ENCODE measurements around the gene CDC42. TPM values are rescaled to one million over a fixed set of nuclear protein-coding genes. Genes with fewer than 3 reads are reported as not detected.

The CDC42 gene
- total RNA-seq, 1 experiment from 2014 or later = 171 TPM

- TF ChIP-seq, protein P1, sequence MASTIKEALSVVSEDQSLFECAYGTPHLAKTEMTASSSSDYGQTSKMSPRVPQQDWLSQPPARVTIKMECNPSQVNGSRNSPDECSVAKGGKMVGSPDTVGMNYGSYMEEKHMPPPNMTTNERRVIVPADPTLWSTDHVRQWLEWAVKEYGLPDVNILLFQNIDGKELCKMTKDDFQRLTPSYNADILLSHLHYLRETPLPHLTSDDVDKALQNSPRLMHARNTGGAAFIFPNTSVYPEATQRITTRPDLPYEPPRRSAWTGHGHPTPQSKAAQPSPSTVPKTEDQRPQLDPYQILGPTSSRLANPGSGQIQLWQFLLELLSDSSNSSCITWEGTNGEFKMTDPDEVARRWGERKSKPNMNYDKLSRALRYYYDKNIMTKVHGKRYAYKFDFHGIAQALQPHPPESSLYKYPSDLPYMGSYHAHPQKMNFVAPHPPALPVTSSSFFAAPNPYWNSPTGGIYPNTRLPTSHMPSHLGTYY (CRISPR knock-in tag; IDR thresholded peaks at IDR 0.05) = no peak
- TF ChIP-seq CBFB (CRISPR knock-in tag; IDR thresholded peaks at IDR 0.05; ENCODE audit: low read depth) = no peak
These were observed 59.1 kb downstream of the CDC42 start (continued) for GRCh38 chr1:22111620-22112019.

DNA sequence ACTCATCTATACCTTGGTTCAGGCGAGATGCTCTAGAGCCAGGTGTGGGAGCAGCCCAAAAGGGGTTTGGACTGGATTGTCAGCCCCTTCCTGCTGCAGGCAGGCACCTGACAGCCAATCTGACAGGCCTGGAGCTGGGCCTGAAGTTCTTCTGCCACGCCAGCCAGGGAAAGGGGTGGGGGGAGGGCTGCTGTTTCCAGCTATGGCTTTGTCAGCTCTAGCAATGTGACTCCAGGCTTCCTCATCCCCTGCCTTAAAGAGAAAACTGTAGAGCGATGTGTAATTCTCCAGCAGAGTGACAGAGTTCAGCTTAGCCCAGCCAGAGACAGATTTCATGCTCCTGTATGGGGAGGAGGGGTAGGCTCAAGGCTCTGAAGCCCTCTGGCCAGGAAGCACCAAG lies 60.0 kb downstream of the CDC42 start:
- H3K27ac Mint-ChIP-seq = no peak overlapping the region
- TF ChIP-seq ZNF263 (CRISPR knock-in tag; IDR thresholded peaks at IDR 0.05; ENCODE audit: low read depth) (no peak), ZNF425 (CRISPR knock-in tag; conservative IDR thresholded peaks at IDR 0.05) (no peak), FOXK1 (CRISPR knock-in tag; IDR thresholded peaks at IDR 0.05) (no peak), MXD4 (CRISPR knock-in tag; IDR thresholded peaks at IDR 0.05; ENCODE audit: borderline replicate concordance) (no peak), IRF2 (CRISPR knock-in tag; IDR thresholded peaks at IDR 0.05; ENCODE audit: borderline replicate concordance, low read depth) (no peak), RELA (CRISPR knock-in tag; IDR thresholded peaks at IDR 0.05; ENCODE audit: borderline replicate concordance) (no peak), ZNF416 (CRISPR knock-in tag; IDR thresholded peaks at IDR 0.05) (no peak), GTF2I (CRISPR knock-in tag; conservative IDR thresholded peaks at IDR 0.05) (no peak), SOX15 (CRISPR knock-in tag; IDR thresholded peaks at IDR 0.05) (no peak), OVOL2 (CRISPR knock-in tag; IDR thresholded peaks at IDR 0.05; ENCODE audit: borderline replicate concordance) (no peak), ZNF423 (CRISPR knock-in tag; IDR thresholded peaks at IDR 0.05) (no peak), JUN (CRISPR knock-in tag; IDR thresholded peaks at IDR 0.05) (no peak), TCF7 (CRISPR knock-in tag; IDR thresholded peaks at IDR 0.05; ENCODE audit: low read depth) (no peak), ELF4 (CRISPR knock-in tag; IDR thresholded peaks at IDR 0.05; ENCODE audit: low read depth) (no peak), ESRRA (CRISPR knock-in tag; IDR thresholded peaks at IDR 0.05; ENCODE audit: borderline replicate concordance) (no peak)
- TF ChIP-seq, protein P2, sequence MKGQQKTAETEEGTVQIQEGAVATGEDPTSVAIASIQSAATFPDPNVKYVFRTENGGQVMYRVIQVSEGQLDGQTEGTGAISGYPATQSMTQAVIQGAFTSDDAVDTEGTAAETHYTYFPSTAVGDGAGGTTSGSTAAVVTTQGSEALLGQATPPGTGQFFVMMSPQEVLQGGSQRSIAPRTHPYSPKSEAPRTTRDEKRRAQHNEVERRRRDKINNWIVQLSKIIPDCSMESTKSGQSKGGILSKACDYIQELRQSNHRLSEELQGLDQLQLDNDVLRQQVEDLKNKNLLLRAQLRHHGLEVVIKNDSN (CRISPR knock-in tag; IDR thresholded peaks at IDR 0.05) = no peak
- TF ChIP-seq, protein P1 (CRISPR knock-in tag; IDR thresholded peaks at IDR 0.05) = no peak
- H3K4me3 Mint-ChIP-seq = no peak overlapping the region

More for the DNA sequence above, 60.0 kb downstream of the CDC42 start:
- CTCF ChIA-PET = interaction anchor here (0.7 kb wide), 1 partner anchor 304 kb away, joined by 3 read pairs; no protein-coding TSS in a partner anchor
- Mint-ChIP-seq H3K9me3 (no peaks in the 10 kb centered on the region), H3K36me3 (peaks cover 4% of the 10 kb centered on the region; the same call in 1 of the 2 replicates), H3K4me1 (peaks cover 26% of the 10 kb centered on the region), H3K27me3 (ENCODE audit: low read depth) (no peaks in the 10 kb centered on the region)
- no peak for ATAC-seq
- DNase-seq (ENCODE audit: low spot score) = no peak
- POLR2A ChIA-PET = interaction anchor here (0.6 kb wide), 1 partner anchor 10 kb away, joined by 4 read pairs; no protein-coding TSS in a partner anchor
